Coronary artery (tissue), 2 donors: ENCODE data around the gene CST3.
"Not testable (repeated sequence)": the region's sequence is repeated elsewhere in the genome, so short reads cannot be mapped to it uniquely, and the experiment has no call there.

Experiments
- DNase-seq: peaks from one replicate; pipeline ENCODE4 v3.0.0-alpha.2; 2017; ENCODE audit warnings: low spot score
- H3K27ac ChIP-seq, 2 donors: fragments of 200-600 bp; sonication (generic); one replicate each; pipeline ENCODE4 v1.5.1; 2016 to 2019
- H3K4me3 ChIP-seq: fragments of 200-600 bp; sonication (generic); 2 replicates; pipeline ENCODE4 v1.5.1; 2016; ENCODE audit warnings: mild to moderate bottlenecking, moderate library complexity
- CTCF ChIP-seq: fragments of 200-600 bp; sonication (generic); IDR thresholded peaks from one replicate; pipeline ENCODE4 v1.5.1; 2019; ENCODE audit warnings: antibody characterized with exemption

Gene CST3

GRCh38 chr20:23662276-23662870 is 24.6 kb upstream of the CST3 start:
- TF ChIP-seq CTCF, result no peak
- DNase-seq, result no peak
- Histone ChIP-seq H3K4me3 (no peak overlapping the region), H3K27ac (no peak overlapping the region)

GRCh38 chr20:23661002-23661429 is 23.3 kb upstream of the CST3 start:
- no peak overlapping the region for H3K27ac ChIP-seq
- TF ChIP-seq CTCF, result no peak
- DNase-seq, result no peak
- H3K4me3 ChIP-seq, result no peak overlapping the region

- Histone ChIP-seq H3K4me3 (no peak overlapping the region), H3K27ac (peak overlapping the region in 1 of 2 donors; percentile 55)
- no peak for DNase-seq
- no peak for TF ChIP-seq CTCF
Measured at GRCh38 chr20:23659989-23660837, 22.5 kb upstream of the CST3 start.

GRCh38 chr20:23659610-23659988 is 21.8 kb upstream of the CST3 start:
- not testable (repeated sequence) for H3K4me3 ChIP-seq, DNase-seq
- peak overlapping the region in 1 of 2 donors; percentile 55 for H3K27ac ChIP-seq

GRCh38 chr20:23658989-23659609 is 21.3 kb upstream of the CST3 start:
- DNase-seq, result no peak
- Histone ChIP-seq H3K27ac (no peak overlapping the region), H3K4me3 (no peak overlapping the region)
- no peak for TF ChIP-seq CTCF

- no peak for DNase-seq
- TF ChIP-seq CTCF, result no peak
- H3K4me3 ChIP-seq, result no peak overlapping the region
- H3K27ac ChIP-seq, result no peak overlapping the region
Measured at GRCh38 chr20:23658336-23658735, 20.6 kb upstream of the CST3 start.

- no peak for TF ChIP-seq CTCF
- no peak for DNase-seq
- no peak overlapping the region for H3K27ac ChIP-seq
- H3K4me3 ChIP-seq, result no peak overlapping the region
Measured at GRCh38 chr20:23657202-23657601, 19.4 kb upstream of the CST3 start.
